MM.1S (cell line): ENCODE data around the gene ZNF146.

Experiments
- EZH2 ChIP-seq: fragments of 300-600 bp; sonication (generic); optimal IDR thresholded peaks from 2 replicates; pipeline ENCODE3; 2017; ENCODE audit warnings: low read depth, mild to moderate bottlenecking, antibody characterized with exemption, low read length, mixed read lengths
- TF ChIP-seq, protein P1 (sequence below): fragments of 300-600 bp; sonication (generic); IDR thresholded peaks from 2 replicates; pipeline ENCODE4 v1.5.1; 2016; ENCODE audit warnings: antibody characterized with exemption, low read length, mixed read lengths

DNA sequence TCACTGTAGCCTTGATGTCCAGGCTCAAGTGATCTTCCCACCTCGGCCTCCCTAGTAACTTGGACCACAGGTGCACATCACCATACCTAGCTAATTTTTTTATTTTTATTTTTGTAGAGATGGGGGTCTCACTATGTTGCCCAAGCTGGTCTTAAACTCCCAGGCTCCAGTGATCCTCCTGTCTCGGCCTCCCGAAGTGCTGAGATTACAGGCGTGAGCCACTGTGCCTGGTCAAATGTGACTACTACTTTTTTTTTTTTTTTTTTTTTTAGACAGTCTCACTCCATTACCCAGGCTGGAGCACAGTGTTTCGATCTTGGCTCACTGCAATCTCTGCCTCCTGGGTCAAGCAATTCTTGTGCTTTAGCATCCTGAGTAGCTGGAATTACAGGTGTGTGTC is 42.1 kb upstream of the ZNF146 start:
- TF ChIP-seq, protein P1, sequence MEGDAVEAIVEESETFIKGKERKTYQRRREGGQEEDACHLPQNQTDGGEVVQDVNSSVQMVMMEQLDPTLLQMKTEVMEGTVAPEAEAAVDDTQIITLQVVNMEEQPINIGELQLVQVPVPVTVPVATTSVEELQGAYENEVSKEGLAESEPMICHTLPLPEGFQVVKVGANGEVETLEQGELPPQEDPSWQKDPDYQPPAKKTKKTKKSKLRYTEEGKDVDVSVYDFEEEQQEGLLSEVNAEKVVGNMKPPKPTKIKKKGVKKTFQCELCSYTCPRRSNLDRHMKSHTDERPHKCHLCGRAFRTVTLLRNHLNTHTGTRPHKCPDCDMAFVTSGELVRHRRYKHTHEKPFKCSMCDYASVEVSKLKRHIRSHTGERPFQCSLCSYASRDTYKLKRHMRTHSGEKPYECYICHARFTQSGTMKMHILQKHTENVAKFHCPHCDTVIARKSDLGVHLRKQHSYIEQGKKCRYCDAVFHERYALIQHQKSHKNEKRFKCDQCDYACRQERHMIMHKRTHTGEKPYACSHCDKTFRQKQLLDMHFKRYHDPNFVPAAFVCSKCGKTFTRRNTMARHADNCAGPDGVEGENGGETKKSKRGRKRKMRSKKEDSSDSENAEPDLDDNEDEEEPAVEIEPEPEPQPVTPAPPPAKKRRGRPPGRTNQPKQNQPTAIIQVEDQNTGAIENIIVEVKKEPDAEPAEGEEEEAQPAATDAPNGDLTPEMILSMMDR = no peak
- no peak for TF ChIP-seq EZH2
